ENCODE measurements around the gene LRRFIP1. TPM values are rescaled to one million over a fixed set of nuclear protein-coding genes. Genes with fewer than 3 reads are reported as not detected.

LRRFIP1 gene
- total and polyA plus RNA-seq, 9 of the 15 experiments (the other 6 are each of a cell fraction or from before 2014, with no cell fraction given) = 13.1 to 45.2 (median 31.3) TPM

DNA sequence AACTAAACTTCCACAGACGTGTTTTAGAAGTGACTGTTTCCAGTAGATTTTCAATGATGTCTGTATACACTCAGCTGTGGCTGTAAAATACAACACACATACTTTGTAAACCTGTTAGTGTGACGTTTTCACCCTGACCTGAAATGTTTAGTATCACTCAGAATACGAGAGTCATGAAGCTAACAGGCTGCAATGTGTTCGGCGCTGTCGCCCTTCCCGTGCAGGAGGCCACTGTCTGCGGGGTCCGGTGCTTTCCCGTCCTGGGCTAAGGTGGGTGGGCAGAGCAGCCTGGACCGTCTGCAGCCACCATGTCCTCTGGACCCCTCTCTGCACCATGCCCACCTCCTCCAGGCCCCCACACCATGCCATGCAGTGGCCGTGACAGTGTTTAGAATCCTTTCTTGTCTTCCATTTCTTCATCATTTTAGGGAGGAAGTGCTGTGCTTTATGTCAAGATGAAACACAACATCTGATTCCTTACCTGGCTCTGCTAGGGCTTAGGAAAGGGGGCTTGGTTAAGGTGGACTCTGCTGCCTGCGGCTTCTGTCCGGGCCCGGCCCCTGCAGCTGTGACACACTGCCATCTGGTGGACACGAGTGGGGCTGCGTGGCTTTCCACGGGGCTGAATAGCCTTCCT lies 117.3 kb downstream of the LRRFIP1 start (continued):
- TF ChIP-seq, protein P1, sequence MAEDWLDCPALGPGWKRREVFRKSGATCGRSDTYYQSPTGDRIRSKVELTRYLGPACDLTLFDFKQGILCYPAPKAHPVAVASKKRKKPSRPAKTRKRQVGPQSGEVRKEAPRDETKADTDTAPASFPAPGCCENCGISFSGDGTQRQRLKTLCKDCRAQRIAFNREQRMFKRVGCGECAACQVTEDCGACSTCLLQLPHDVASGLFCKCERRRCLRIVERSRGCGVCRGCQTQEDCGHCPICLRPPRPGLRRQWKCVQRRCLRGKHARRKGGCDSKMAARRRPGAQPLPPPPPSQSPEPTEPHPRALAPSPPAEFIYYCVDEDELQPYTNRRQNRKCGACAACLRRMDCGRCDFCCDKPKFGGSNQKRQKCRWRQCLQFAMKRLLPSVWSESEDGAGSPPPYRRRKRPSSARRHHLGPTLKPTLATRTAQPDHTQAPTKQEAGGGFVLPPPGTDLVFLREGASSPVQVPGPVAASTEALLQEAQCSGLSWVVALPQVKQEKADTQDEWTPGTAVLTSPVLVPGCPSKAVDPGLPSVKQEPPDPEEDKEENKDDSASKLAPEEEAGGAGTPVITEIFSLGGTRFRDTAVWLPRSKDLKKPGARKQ (CRISPR knock-in tag; IDR thresholded peaks at IDR 0.05) = no peak
- TF ChIP-seq LARP7 (IDR thresholded peaks at IDR 0.05) (no peak), RBFOX2 (IDR thresholded peaks at IDR 0.05; ENCODE audit: low read depth, low read length) (no peak), SMC3 (conservative IDR thresholded peaks at IDR 0.05; ENCODE audit: insufficient read depth, low read depth, low read length) (peak; percentile 92), BMI1 (IDR thresholded peaks at IDR 0.05; ENCODE audit: low read length) (no peak), FOXK1 (CRISPR knock-in tag; IDR thresholded peaks at IDR 0.05; ENCODE audit: borderline replicate concordance) (no peak), CC2D1A (IDR thresholded peaks at IDR 0.05) (peak; percentile 71), SP2 (IDR thresholded peaks at IDR 0.05; ENCODE audit: extremely low read depth, low read depth, low read length, poor library complexity, severe bottlenecking) (no peak), STAG1 (CRISPR knock-in tag; IDR thresholded peaks at IDR 0.05; ENCODE audit: borderline replicate concordance) (peak; percentile 83; the same call in 1 of the 2 replicates)

GRCh38 chr2:237745250-237745613 lies 117.8 kb downstream of the LRRFIP1 start:
- Histone ChIP-seq H3K36me3 (ENCODE audit: control insufficient read depth, insufficient read depth, low read length) (peaks cover 7% of the 10 kb centered on the region; the same call in 1 of the 3 replicates), H3K4me2 (ENCODE audit: insufficient read depth, low read length) (no peak overlapping the region), H3K27me3 (ENCODE audit: control insufficient read depth in 2 of 2, insufficient read depth in 2 of 2, low read length in 2 of 2) (no peaks in the 10 kb centered on the region), H3K27ac (ENCODE audit: extremely low read depth, low read depth, low read length) (no peak overlapping the region), H3K9me1 (ENCODE audit: control insufficient read depth, insufficient read depth, low read length) (no peaks in the 10 kb centered on the region), H4K20me1 (replicated peaks; ENCODE audit: control insufficient read depth, insufficient read depth, low read length) (peaks cover 7% of the 10 kb centered on the region; the same call in 1 of the 2 replicates), H3K4me3 (no peak overlapping the region), H3K4me1 (replicated peaks in 1 of 2; ENCODE audit: control insufficient read depth in 2 of 2, insufficient read depth in 2 of 2, low read length in 2 of 2) (peaks cover 0 to 4% of the 10 kb centered on the region in 2 experiments; a peak in 3 of 5 replicates), H3K9ac (ENCODE audit: insufficient read depth in 1 of 2, low read depth in 2 of 2, low read length in 2 of 2) (no peak overlapping the region), H2AFZ (ENCODE audit: low read depth, low read length) (no peak overlapping the region), H3K9me3 (replicated peaks; ENCODE audit: control insufficient read depth, insufficient read depth, low read depth, low read length) (no peaks in the 10 kb centered on the region), H3K79me2 (ENCODE audit: control insufficient read depth, insufficient read depth, low read length) (no peaks in the 10 kb centered on the region)
- ChIA-PET POLR2A (interaction anchor here (0.9 kb wide), 1 partner anchor 88 kb away, joined by 3 read pairs; no protein-coding TSS in a partner anchor), CTCF (ENCODE audit: low intra/inter-chr PET ratio) (interaction anchor here (0.6 to 4.3 kb wide), 6 partner anchors 72 to 324 kb away, joined by 3 to 59 read pairs (median 5); no protein-coding TSS in a partner anchor)
- intact Hi-C loops (cut with micrococcal nuclease) = loop anchor here (1.0 to 10.0 kb wide), 2 partner anchors 72 to 160 kb away; no protein-coding TSS in a partner anchor
- ATAC-seq (no peak), FAIRE-seq (no peak), DNase-seq (ENCODE audit: extremely low read depth in 1 of 4, low spot score in 3 of 4) (no peak)
- TF ChIP-seq ZNF316 (IDR thresholded peaks at IDR 0.05) (0 out of 2 replicates have a peak, but pooled peaks have one; percentile 18), GTF3C2 (IDR thresholded peaks at IDR 0.05; ENCODE audit: borderline replicate concordance, extremely low read depth, insufficient read length) (no peak)
- 42% methylated on average over 5 of the region's 5 CpGs for WGBS (ENCODE audit: insufficient coverage, low coverage, missing lambda C conversion rate)
- no TSS peak for BruUV-seq (replicated peaks)
- in situ Hi-C loops (cut with MboI) = no loop called here

Measured in K562 (cell line).